A673 (cell line): Measurements from ENCODE around the gene ZDHHC11B.
"Not testable (repeated sequence)": the region's sequence is repeated elsewhere in the genome, so short reads cannot be mapped to it uniquely, and the experiment has no call there.

Experiments
- EZH2 ChIP-seq: fragments of 200-600 bp; sonication (generic); IDR thresholded peaks from 2 replicates; pipeline ENCODE4 v1.6.1; 2017; ENCODE audit warnings: borderline replicate concordance, low read depth, mild to moderate bottlenecking, mixed read lengths, antibody characterized with exemption, low read length; ENCODE audit not compliant: poor library complexity, severe bottlenecking
- TF ChIP-seq, protein P1 (sequence below): fragments of 300-800, 200-600 bp; sonication (generic); conservative IDR thresholded peaks from 2 replicates; pipeline ENCODE4 v1.5.1; 2017; ENCODE audit warnings: low read depth, mild to moderate bottlenecking, antibody characterized with exemption, low read length, moderate library complexity, mixed read lengths

DNA sequence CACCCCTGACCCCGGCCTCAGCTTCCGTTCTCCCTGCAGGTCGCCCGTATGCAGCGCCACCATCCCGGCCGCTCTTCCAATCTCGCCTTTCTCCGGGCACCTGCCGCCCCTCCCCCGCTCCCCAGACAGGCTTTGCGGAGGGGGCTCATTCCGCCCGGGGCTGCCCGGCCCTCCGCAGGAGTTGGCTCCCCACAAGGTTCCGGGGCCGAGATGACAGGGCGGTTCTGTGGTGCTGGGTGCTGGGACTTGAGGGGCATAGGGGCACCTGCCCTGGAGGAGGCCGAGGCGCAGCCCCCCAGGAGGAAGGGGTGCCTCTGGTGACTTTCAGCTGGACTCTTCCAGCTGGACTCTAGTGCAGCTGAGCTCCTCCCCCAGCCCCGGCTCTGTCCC is 90.5 kb downstream of the ZDHHC11B start:
- TF ChIP-seq, protein P1, sequence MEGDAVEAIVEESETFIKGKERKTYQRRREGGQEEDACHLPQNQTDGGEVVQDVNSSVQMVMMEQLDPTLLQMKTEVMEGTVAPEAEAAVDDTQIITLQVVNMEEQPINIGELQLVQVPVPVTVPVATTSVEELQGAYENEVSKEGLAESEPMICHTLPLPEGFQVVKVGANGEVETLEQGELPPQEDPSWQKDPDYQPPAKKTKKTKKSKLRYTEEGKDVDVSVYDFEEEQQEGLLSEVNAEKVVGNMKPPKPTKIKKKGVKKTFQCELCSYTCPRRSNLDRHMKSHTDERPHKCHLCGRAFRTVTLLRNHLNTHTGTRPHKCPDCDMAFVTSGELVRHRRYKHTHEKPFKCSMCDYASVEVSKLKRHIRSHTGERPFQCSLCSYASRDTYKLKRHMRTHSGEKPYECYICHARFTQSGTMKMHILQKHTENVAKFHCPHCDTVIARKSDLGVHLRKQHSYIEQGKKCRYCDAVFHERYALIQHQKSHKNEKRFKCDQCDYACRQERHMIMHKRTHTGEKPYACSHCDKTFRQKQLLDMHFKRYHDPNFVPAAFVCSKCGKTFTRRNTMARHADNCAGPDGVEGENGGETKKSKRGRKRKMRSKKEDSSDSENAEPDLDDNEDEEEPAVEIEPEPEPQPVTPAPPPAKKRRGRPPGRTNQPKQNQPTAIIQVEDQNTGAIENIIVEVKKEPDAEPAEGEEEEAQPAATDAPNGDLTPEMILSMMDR, result not testable (repeated sequence)
- not testable (repeated sequence) for TF ChIP-seq EZH2
